ENCODE measurements around the gene PCDHGA11. TPM values are rescaled to one million over a fixed set of nuclear protein-coding genes. Genes with fewer than 3 reads are reported as not detected.
A peak's percentile ranks its signal among the peaks of the same experiment; 100 is the strongest.
"Not testable (repeated sequence)": the region's sequence is repeated elsewhere in the genome, so short reads cannot be mapped to it uniquely, and the experiment has no call there.

Gene PCDHGA11
- under 1 TPM; 0.33 to 0.55 TPM for total RNA-seq

DNA sequence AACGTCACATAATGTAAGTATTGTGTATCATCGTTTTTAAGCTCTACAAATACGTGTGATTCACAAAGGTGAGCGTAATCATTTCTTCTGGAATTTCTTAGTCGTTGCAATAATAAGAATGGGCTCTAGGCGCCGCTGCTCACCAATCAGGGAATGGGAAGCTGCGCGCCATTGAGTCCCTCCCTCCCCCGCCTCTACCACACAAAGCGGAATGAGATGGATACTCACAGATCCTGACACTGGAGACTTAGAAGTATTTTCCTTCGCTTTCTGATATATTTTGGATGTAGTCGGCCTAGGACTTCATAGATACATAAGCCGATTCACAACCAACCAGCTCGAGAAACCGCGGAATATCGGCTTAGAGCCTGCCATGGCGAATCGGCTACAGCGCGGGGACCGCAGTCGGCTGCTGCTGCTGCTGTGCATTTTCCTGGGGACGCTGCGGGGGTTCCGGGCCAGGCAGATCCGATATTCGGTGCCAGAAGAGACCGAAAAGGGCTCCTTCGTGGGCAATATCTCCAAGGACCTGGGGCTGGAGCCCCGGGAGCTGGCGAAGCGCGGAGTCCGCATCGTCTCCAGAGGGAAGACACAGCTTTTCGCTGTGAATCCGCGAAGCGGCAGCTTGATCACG lies at the start of gene PCDHGA11:
Gene PCDHGA11 (plus strand): TSS at position 197 of the 634 bp plus-strand sequence. CDS start 177 bp downstream, at position 374.
- DNase-seq (ENCODE audit: low spot score), result no peak
- Mint-ChIP-seq H3K4me3 (peak within 1 kb of the TSS; percentile 79), H3K9me3 (peaks cover 7% of the 10 kb centered on the region), H3K27ac (no peak within 1 kb of the TSS), H3K4me1 (ENCODE audit: low read depth in 2 of 2) (peaks cover 6 to 23% of the 10 kb centered on the region in 2 donors), H3K27me3 (peaks cover 36 to 66% of the 10 kb centered on the region in 2 donors), H3K36me3 (peaks cover 20% of the 10 kb centered on the region)
- peak; percentile 50 to 62 for ATAC-seq

DNA sequence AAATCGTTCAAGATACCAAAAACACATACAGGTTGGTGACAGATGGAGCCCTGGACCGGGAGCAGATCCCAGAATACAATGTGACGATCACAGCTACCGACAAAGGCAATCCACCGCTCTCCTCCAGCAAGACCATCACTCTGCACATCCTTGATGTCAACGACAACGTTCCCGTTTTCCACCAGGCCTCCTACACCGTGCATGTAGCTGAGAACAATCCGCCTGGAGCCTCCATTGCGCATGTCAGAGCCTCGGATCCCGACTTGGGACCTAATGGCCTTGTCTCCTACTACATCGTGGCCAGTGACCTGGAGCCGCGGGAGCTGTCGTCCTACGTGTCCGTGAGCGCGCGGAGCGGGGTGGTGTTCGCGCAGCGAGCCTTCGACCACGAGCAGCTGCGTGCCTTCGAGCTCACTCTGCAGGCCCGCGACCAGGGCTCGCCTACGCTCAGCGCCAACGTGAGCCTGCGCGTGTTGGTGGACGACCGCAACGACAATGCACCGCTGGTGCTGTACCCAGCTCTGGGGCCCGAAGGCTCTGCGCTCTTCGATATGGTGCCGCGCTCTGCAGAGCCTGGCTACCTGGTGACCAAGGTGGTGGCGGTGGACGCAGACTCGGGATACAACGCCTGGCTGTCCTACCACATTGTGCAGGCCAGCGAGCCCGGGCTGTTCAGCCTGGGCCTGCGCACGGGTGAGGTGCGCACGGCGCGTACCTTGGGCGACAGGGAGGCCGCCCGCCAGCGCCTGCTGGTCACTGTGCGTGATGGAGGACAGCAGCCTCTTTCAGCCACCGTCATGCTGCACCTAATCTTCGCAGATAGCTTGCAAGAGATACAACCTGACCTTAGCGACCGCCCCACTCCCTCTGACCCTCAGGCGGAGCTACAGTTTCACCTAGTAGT lies 49.0 kb upstream of the PCDHGA11 start:
- peaks cover 4 to 8% of the 10 kb centered on the region in 2 donors for H3K4me1 Mint-ChIP-seq (ENCODE audit: low read depth in 2 of 2)
- H3K36me3 Mint-ChIP-seq, result peaks cover 17% of the 10 kb centered on the region

DNA sequence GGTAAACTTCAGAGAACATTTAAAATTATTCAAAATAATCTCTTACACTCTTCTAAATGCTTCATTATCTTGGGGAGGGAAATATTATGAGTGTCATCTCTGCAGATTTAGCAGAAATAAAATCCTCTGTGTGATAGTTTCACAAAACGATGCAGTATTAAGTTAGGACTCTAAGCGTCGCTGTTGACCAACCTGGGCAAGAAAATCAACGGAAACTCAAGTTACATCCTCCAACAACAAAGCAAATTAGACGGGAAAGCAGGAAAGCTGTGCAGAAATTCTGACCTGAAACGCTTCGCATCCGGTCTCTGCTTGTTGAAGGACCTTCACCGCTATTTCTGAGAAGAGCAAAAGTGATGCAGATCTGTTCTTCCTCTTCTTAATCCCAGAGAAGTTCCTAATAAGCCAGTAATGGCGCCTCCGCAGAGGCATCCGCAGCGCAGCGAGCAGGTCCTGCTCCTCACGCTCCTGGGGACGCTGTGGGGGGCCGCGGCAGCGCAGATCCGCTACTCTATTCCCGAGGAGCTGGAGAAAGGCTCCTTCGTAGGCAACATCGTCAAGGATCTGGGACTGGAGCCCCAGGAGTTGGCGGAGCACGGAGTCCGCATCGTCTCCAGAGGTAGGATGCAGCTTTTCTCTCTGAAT lies 47.1 kb upstream of the PCDHGA11 start, which contains the start of gene PCDHGA6:
Gene PCDHGA6 (plus strand): TSS at position 219 of the 645 bp plus-strand sequence. CDS start 193 bp downstream, at position 412.
- Mint-ChIP-seq H3K27ac (no peak within 1 kb of the TSS), H3K4me3 (peak within 1 kb of the TSS; percentile 33), H3K36me3 (peaks cover 17% of the 10 kb centered on the region), H3K9me3 (peaks cover 6% of the 10 kb centered on the region), H3K27me3 (peaks cover 45 to 47% of the 10 kb centered on the region in 2 donors), H3K4me1 (ENCODE audit: low read depth in 2 of 2) (peaks cover 4 to 8% of the 10 kb centered on the region in 2 donors)
- DNase-seq (ENCODE audit: low spot score) (no peak), ATAC-seq (no peak)

More for the DNA sequence above, 49.0 kb upstream of the PCDHGA11 start:
- H3K4me3 Mint-ChIP-seq, result no peak overlapping the region
- no peak overlapping the region for H3K27ac Mint-ChIP-seq
- H3K27me3 Mint-ChIP-seq, result peaks cover 44 to 49% of the 10 kb centered on the region in 2 donors
- no peak for DNase-seq (ENCODE audit: low spot score)
- ATAC-seq, result no peak
- peaks cover 6% of the 10 kb centered on the region for H3K9me3 Mint-ChIP-seq

GRCh38 chr5:141374627-141375026 lies 46.2 kb upstream of the PCDHGA11 start:
- Mint-ChIP-seq H3K4me3 (no peak overlapping the region), H3K36me3 (peaks cover 17% of the 10 kb centered on the region), H3K4me1 (ENCODE audit: low read depth in 2 of 2) (peaks cover 4 to 8% of the 10 kb centered on the region in 2 donors), H3K27ac (no peak overlapping the region), H3K9me3 (peaks cover 6% of the 10 kb centered on the region), H3K27me3 (peaks cover 41 to 44% of the 10 kb centered on the region in 2 donors)
- DNase-seq (ENCODE audit: low spot score), result no peak
- no peak for ATAC-seq

GRCh38 chr5:141375444-141376155 lies 45.3 kb upstream of the PCDHGA11 start:
- H3K4me3 Mint-ChIP-seq, result not testable (repeated sequence)

DNA sequence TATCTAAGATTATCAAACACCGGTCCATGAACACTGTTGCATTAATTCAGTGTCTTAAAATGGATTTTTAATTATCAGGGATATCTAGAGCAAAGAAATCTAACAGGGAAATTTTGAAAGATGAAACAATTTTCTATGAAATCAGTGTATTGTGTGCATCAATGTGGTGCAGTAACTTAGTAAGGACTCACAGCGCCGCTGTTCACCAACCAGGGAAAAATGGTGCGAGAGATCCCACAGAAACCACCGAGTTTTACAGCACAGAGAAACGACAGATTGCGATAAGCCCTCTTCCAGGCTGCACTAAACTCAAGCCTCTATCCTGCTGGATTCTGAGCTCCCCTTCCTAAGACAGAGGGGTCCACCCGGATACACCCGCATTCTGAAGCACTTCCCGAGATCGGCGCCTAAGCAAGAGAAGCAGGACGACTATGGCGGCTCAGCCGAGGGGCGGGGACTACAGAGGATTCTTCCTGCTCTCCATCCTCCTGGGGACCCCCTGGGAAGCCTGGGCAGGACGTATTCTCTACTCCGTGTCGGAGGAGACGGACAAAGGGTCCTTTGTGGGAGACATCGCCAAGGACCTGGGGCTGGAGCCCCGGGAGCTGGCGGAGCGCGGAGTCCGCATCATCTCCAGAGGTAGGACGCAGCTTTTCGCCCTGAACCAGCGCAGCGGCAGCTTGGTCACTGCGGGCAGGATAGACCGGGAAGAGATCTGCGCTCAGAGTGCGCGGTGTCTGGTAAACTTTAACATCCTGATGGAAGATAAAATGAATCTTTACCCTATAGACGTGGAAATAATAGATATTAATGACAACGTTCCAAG lies 38.2 kb upstream of the PCDHGA11 start, which contains the start of gene PCDHGA7:
Gene PCDHGA7 (plus strand): TSS at position 274 of the 826 bp plus-strand sequence. CDS start 158 bp downstream, at position 432.
- H3K4me3 Mint-ChIP-seq, result peak within 1 kb of the TSS; percentile 78
- peak in 1 of 2 donors; percentile 17 for ATAC-seq
- no peaks in the 10 kb centered on the region for H3K9me3 Mint-ChIP-seq
- H3K36me3 Mint-ChIP-seq, result no peaks in the 10 kb centered on the region
- no peaks in the 10 kb centered on the region for H3K4me1 Mint-ChIP-seq (ENCODE audit: low read depth in 2 of 2)
- H3K27ac Mint-ChIP-seq, result no peak within 1 kb of the TSS
- DNase-seq (ENCODE audit: low spot score), result no peak
- H3K27me3 Mint-ChIP-seq, result peaks cover 37 to 59% of the 10 kb centered on the region in 2 donors

More at GRCh38 chr5:141375444-141376155, 45.3 kb upstream of the PCDHGA11 start:
- not testable (repeated sequence) for DNase-seq (ENCODE audit: low spot score); H3K9me3 Mint-ChIP-seq; H3K4me1 Mint-ChIP-seq (ENCODE audit: low read depth in 2 of 2); ATAC-seq; H3K27ac Mint-ChIP-seq
- H3K27me3 Mint-ChIP-seq, result peaks cover 38 to 41% of the 10 kb centered on the region in 2 donors
- peaks cover 17% of the 10 kb centered on the region for H3K36me3 Mint-ChIP-seq

- Mint-ChIP-seq H3K27ac (no peak overlapping the region), H3K9me3 (no peaks in the 10 kb centered on the region), H3K4me1 (ENCODE audit: low read depth in 2 of 2) (no peaks in the 10 kb centered on the region), H3K4me3 (no peak overlapping the region), H3K27me3 (peaks cover 39 to 61% of the 10 kb centered on the region in 2 donors), H3K36me3 (peaks cover 2% of the 10 kb centered on the region)
- DNase-seq (ENCODE audit: low spot score), result no peak
- no peak for ATAC-seq
Observed at GRCh38 chr5:141383345-141383744, 37.5 kb upstream of the PCDHGA11 start.

GRCh38 chr5:141384471-141385267 lies 36.2 kb upstream of the PCDHGA11 start:
- H3K27me3 Mint-ChIP-seq, result peaks cover 43 to 59% of the 10 kb centered on the region in 2 donors
- no peak for DNase-seq (ENCODE audit: low spot score)
- H3K4me3 Mint-ChIP-seq, result no peak overlapping the region
- ATAC-seq, result no peak
- H3K9me3 Mint-ChIP-seq, result no peaks in the 10 kb centered on the region
- H3K36me3 Mint-ChIP-seq, result peaks cover 9% of the 10 kb centered on the region
- no peaks in the 10 kb centered on the region for H3K4me1 Mint-ChIP-seq (ENCODE audit: low read depth in 2 of 2)
- no peak overlapping the region for H3K27ac Mint-ChIP-seq

DNA sequence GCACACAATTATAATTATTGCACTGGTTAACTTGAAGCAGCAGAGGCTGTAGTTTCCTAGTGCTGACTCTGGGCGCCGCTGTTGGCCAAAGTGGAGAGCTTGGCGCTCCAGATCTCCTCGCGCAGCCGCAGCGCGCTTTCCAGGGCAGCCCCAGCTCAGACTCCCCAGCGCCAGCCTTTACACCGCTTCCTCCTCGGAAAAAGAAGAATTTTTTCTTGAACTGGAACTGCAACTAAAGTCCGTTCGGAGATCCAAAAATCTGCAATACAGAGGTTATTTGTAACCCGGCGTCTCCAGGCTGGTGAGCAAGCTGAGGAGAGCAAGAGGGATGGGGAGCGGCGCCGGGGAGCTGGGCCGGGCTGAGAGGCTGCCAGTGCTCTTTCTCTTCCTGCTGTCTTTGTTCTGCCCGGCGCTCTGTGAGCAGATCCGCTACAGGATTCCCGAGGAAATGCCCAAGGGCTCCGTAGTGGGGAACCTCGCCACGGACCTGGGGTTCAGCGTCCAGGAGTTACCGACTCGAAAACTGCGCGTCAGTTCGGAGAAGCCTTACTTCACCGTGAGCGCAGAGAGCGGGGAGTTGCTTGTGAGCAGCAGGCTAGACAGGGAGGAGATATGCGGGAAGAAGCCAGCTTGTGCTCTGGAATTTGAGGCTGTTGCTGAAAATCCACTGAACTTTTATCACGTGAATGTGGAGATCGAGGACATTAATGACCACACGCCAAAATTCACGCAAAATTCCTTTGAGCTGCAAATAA lies 33.1 kb upstream of the PCDHGA11 start, which contains the start of gene PCDHGB4:
Gene PCDHGB4 (plus strand): TSS at position 142 of the 755 bp plus-strand sequence. CDS start 187 bp downstream, at position 329.
- ATAC-seq, result peak; percentile 78 to 84
- H3K36me3 Mint-ChIP-seq, result peaks cover 14% of the 10 kb centered on the region
- DNase-seq (ENCODE audit: low spot score), result not testable (repeated sequence)

DNA sequence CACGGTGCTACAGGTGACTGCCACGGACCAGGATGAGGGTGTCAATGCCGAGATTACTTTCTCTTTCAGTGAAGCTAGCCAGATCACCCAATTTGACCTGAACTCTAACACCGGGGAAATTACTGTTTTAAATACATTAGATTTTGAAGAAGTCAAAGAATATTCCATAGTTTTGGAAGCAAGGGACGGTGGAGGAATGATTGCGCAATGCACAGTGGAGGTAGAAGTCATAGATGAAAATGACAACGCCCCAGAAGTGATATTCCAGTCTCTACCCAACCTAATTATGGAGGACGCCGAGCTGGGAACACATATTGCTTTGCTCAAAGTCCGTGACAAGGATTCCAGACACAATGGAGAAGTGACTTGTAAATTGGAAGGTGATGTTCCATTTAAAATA lies 32.2 kb upstream of the PCDHGA11 start:
- peaks cover 14% of the 10 kb centered on the region for H3K36me3 Mint-ChIP-seq

More for the DNA sequence above, 33.1 kb upstream of the PCDHGA11 start, which contains the start of gene PCDHGB4:
- not testable (repeated sequence) for H3K4me1 Mint-ChIP-seq (ENCODE audit: low read depth in 2 of 2); H3K27ac Mint-ChIP-seq; H3K9me3 Mint-ChIP-seq
- H3K27me3 Mint-ChIP-seq, result peaks cover 42 to 74% of the 10 kb centered on the region in 2 donors
- H3K4me3 Mint-ChIP-seq, result peak within 1 kb of the TSS; percentile 63

More for the DNA sequence above, 32.2 kb upstream of the PCDHGA11 start:
- no peak for ATAC-seq
- H3K27ac Mint-ChIP-seq, result no peak overlapping the region
- no peak overlapping the region for H3K4me3 Mint-ChIP-seq
- peaks cover 39 to 71% of the 10 kb centered on the region in 2 donors for H3K27me3 Mint-ChIP-seq
- no peaks in the 10 kb centered on the region for H3K9me3 Mint-ChIP-seq
- H3K4me1 Mint-ChIP-seq (ENCODE audit: low read depth in 2 of 2), result peaks cover 0 to 4% of the 10 kb centered on the region in 2 donors
- no peak for DNase-seq (ENCODE audit: low spot score)

Measured in natural killer cell treated with Interleukin-12 subunit alpha and Interleukin-12 subunit beta and Interleukin-15 and Interleukin-18, amount 100 ng/mL, for 72 hours (primary cell).